Regular cardiac myocyte (primary cell): ENCODE results near the gene TSPAN1. TPM values are rescaled to one million over a fixed set of nuclear protein-coding genes. Genes with fewer than 3 reads are reported as not detected.

Experiments used
- total RNA-seq: library from RNA; depleted of rRNA; stranded (reverse); fragments of >200 nt; gene quantifications from 2 replicates; pipeline ENCODE4 v1.2.3, GENCODE V29; 2014

Gene TSPAN1
- 0.56 and 0.58 TPM in 2 replicates for total RNA-seq

GRCh38 chr1:46174448-46175231 lies at the start of gene TSPAN1:
TSS of gene TSPAN1 (plus strand) at chr1:46175087. CDS start at chr1:46181108, 6,021 bp downstream.

GRCh38 chr1:46132529-46133180 lies 42.2 kb upstream of the TSPAN1 start, which contains the start of gene PIK3R3:
TSS of gene PIK3R3 (minus strand) at chr1:46132629. CDS start at chr1:46131952, 677 bp downstream.

GRCh38 chr1:46176211-46176865 lies 1.5 kb downstream of the TSPAN1 start, which contains the start of gene P3R3URF:
TSS of gene P3R3URF (minus strand) at chr1:46176488. CDS start at chr1:46176471, 17 bp downstream.

GRCh38 chr1:46197964-46198811 lies 23.3 kb downstream of the TSPAN1 start, which contains the start of gene POMGNT1:
TSS of gene POMGNT1 (minus strand) at chr1:46198434. CDS start at chr1:46197821, 613 bp downstream.

Other genes starting within 250 kb of the TSPAN1 start
- 4.5 and 5.0 TPM in 2 replicates for gene PIK3R3, start 42.5 kb upstream of the TSPAN1 start, total RNA-seq
- gene P3R3URF, start 1.4 kb downstream of the TSPAN1 start, total RNA-seq, result not detected in 2 replicates
- 48.5 and 80.7 TPM in 2 replicates for gene POMGNT1, start 23.3 kb downstream of the TSPAN1 start, total RNA-seq
- gene LURAP1, start 28.2 kb downstream of the TSPAN1 start, total RNA-seq, result 3.3 and 3.9 TPM in 2 replicates
- 1.4 and 5.6 TPM in 2 replicates for gene RAD54L, start 72.7 kb downstream of the TSPAN1 start, total RNA-seq
- 89.5 and 103 TPM in 2 replicates for gene LRRC41, start 128.5 kb downstream of the TSPAN1 start, total RNA-seq
- gene UQCRH, start 128.6 kb downstream of the TSPAN1 start, total RNA-seq, result 491 and 703 TPM in 2 replicates
- 12.4 and 19.2 TPM in 2 replicates for gene NSUN4, start 165.7 kb downstream of the TSPAN1 start, total RNA-seq
- 2.0 and 3.5 TPM in 2 replicates for gene FAAH, start 219.2 kb downstream of the TSPAN1 start, total RNA-seq